Astrocyte (in vitro differentiated cells and primary cell): ENCODE measurements around the gene BTRC. TPM values are rescaled to one million over a fixed set of nuclear protein-coding genes. Genes with fewer than 3 reads are reported as not detected.

Experiments
- DNase-seq: peaks from one replicate; pipeline ENCODE4 v3.0.0-alpha.2; 2010; ENCODE audit warnings: low read depth
- FAIRE-seq: peaks from 2 replicates; lab custom pipeline; 2011; peaks lifted over from hg19 to GRCh38; lab: Jason Lieb, UNC
- H2AFZ ChIP-seq: 2 replicates; pipeline ENCODE4 v1.6.0; 2012; ENCODE audit warnings: low read depth, low read length, inconsistent platforms
- H3K27ac ChIP-seq: 2 replicates; pipeline ENCODE4 v1.5.1; 2011; ENCODE audit warnings: low read depth, low read length, inconsistent platforms
- H3K27me3 ChIP-seq: 2 replicates; pipeline ENCODE4 v1.6.0; 2011; ENCODE audit warnings: low read length, inconsistent platforms; ENCODE audit not compliant: insufficient read depth
- H3K36me3 ChIP-seq: 2 replicates; pipeline ENCODE4 v1.5.1; 2011; ENCODE audit warnings: low read length, inconsistent platforms; ENCODE audit not compliant: insufficient read depth
- H3K4me1 ChIP-seq: 2 replicates; pipeline ENCODE4 v1.5.1; 2011; ENCODE audit warnings: low read length, inconsistent platforms; ENCODE audit not compliant: insufficient read depth
- H3K4me2 ChIP-seq: 2 replicates; pipeline ENCODE4 v1.6.0; 2012; ENCODE audit warnings: low read length, inconsistent platforms
- H3K4me3 ChIP-seq: 2 replicates; pipeline ENCODE4 v1.5.1; 2011; ENCODE audit warnings: low read depth, mild to moderate bottlenecking, low read length, inconsistent platforms; ENCODE audit not compliant: insufficient read depth
- H3K79me2 ChIP-seq: 2 replicates; pipeline ENCODE4 v1.6.0; 2012; ENCODE audit warnings: mild to moderate bottlenecking, low read length, inconsistent platforms; ENCODE audit not compliant: insufficient read depth
- H3K9ac ChIP-seq: 2 replicates; pipeline ENCODE4 v1.6.0; 2012; ENCODE audit warnings: mild to moderate bottlenecking, low read length, inconsistent platforms
- H3K9me3 ChIP-seq: 2 replicates; pipeline ENCODE4 v1.5.1; 2012; ENCODE audit warnings: low read depth, mild to moderate bottlenecking, low read length, inconsistent platforms; ENCODE audit not compliant: insufficient read depth
- H4K20me1 ChIP-seq: 2 replicates; pipeline ENCODE4 v1.6.0; 2012; ENCODE audit warnings: low read length, inconsistent platforms; ENCODE audit not compliant: insufficient read depth
- H3K27ac Mint-ChIP-seq: one replicate; pipeline ENCODE4 v1.8.0; 2021; ENCODE audit warnings: mild to moderate bottlenecking, mixed read lengths; ENCODE audit not compliant: unreplicated experiment
- H3K27me3 Mint-ChIP-seq: one replicate; pipeline ENCODE4 v1.8.0; 2021; ENCODE audit warnings: low read depth, mixed read lengths; ENCODE audit not compliant: unreplicated experiment
- H3K36me3 Mint-ChIP-seq: one replicate; pipeline ENCODE4 v1.8.0; 2021; ENCODE audit warnings: low read depth, mixed read lengths; ENCODE audit not compliant: unreplicated experiment
- H3K4me1 Mint-ChIP-seq: one replicate; pipeline ENCODE4 v1.8.0; 2021; ENCODE audit warnings: low read depth, mixed read lengths; ENCODE audit not compliant: unreplicated experiment
- H3K4me3 Mint-ChIP-seq: one replicate; pipeline ENCODE4 v1.8.0; 2021; ENCODE audit warnings: mild to moderate bottlenecking, moderate library complexity, mixed read lengths; ENCODE audit not compliant: unreplicated experiment
- H3K9me3 Mint-ChIP-seq: one replicate; pipeline ENCODE4 v1.8.0; 2021; ENCODE audit warnings: mild to moderate bottlenecking, mixed read lengths; ENCODE audit not compliant: unreplicated experiment
- EZH2 ChIP-seq: IDR thresholded peaks from 2 replicates; pipeline ENCODE4 v1.6.1; 2012; ENCODE audit warnings: mild to moderate bottlenecking, low read length, inconsistent platforms; ENCODE audit not compliant: insufficient read depth
- total RNA-seq: library from RNA; stranded (reverse); gene quantifications from 2 replicates; pipeline ENCODE4 v1.2.1, GENCODE V29; 2021
- TF ChIP-seq, protein P1 (sequence below): IDR thresholded peaks from 2 replicates; pipeline ENCODE4 v1.5.1; 2011; ENCODE audit warnings: low read depth, mild to moderate bottlenecking, inconsistent platforms, low read length, moderate library complexity; ENCODE audit not compliant: insufficient read depth

Gene BTRC
- total RNA-seq, 1 donor from 2014 or later = 33.3 TPM

DNA sequence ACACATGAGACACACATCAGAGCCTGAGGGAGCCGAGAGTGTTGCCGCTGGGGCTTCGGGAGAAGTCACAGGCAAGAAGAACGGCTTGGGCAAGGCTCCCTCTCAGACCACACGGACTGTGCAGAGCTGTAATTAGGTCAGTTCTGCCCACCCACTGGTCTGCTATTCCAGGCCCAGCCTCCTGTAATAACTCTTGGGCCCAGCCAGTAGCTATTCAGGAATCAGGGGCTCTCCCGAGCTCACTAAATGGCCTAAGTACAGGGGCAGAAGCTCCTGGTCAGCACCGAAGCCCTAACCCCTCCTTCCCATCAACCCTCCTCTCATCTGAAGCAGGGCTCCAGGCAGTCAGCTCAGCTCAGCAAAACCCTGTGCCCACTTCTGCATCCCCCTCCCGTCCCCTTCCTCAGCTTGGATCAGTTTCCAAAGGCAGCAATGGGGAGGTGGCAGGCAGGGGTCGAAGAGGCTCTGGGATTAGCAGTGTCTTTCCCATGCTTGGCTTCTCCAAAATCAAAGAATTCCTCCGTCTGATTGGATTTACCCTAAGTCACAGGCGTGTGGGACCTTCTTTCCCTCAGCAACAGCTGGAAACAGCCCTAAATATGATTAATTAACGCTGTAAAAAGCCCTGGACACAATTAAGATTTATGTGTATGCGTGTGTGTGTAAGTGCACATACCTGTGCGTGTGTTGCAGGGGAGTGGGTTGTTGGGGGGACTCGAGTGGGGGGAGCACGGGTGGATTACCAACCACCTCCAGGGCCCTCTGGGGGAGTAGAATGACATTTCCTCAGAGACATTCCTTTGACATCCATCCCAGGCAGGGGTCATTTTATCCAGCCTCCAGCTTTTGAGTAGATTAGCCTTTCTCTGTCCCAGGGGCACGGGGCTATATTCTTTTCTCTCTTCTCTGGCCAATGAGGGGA lies 48.4 kb upstream of the BTRC start:
- H3K4me3 Mint-ChIP-seq = no peak overlapping the region
- DNase-seq = no peak
- H3K36me3 ChIP-seq = no peaks in the 10 kb centered on the region
- no peak for TF ChIP-seq EZH2
- TF ChIP-seq, protein P1, sequence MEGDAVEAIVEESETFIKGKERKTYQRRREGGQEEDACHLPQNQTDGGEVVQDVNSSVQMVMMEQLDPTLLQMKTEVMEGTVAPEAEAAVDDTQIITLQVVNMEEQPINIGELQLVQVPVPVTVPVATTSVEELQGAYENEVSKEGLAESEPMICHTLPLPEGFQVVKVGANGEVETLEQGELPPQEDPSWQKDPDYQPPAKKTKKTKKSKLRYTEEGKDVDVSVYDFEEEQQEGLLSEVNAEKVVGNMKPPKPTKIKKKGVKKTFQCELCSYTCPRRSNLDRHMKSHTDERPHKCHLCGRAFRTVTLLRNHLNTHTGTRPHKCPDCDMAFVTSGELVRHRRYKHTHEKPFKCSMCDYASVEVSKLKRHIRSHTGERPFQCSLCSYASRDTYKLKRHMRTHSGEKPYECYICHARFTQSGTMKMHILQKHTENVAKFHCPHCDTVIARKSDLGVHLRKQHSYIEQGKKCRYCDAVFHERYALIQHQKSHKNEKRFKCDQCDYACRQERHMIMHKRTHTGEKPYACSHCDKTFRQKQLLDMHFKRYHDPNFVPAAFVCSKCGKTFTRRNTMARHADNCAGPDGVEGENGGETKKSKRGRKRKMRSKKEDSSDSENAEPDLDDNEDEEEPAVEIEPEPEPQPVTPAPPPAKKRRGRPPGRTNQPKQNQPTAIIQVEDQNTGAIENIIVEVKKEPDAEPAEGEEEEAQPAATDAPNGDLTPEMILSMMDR = no peak
- no peak overlapping the region for H2AFZ ChIP-seq
- FAIRE-seq = no peak
- no peaks in the 10 kb centered on the region for H3K79me2 ChIP-seq
- H3K9me3 ChIP-seq = no peaks in the 10 kb centered on the region
- no peak overlapping the region for H3K4me2 ChIP-seq
- H3K27ac ChIP-seq = no peak overlapping the region
- no peaks in the 10 kb centered on the region for H3K36me3 Mint-ChIP-seq
- H3K27ac Mint-ChIP-seq = no peak overlapping the region
- no peaks in the 10 kb centered on the region for H4K20me1 ChIP-seq
- H3K4me1 Mint-ChIP-seq = no peaks in the 10 kb centered on the region
- no peak overlapping the region for H3K9ac ChIP-seq
- H3K27me3 ChIP-seq = peaks cover 63% of the 10 kb centered on the region
- peaks cover 55% of the 10 kb centered on the region for H3K27me3 Mint-ChIP-seq
- H3K4me3 ChIP-seq = no peak overlapping the region
- H3K4me1 ChIP-seq = no peaks in the 10 kb centered on the region
- H3K9me3 Mint-ChIP-seq = peaks cover 5% of the 10 kb centered on the region

DNA sequence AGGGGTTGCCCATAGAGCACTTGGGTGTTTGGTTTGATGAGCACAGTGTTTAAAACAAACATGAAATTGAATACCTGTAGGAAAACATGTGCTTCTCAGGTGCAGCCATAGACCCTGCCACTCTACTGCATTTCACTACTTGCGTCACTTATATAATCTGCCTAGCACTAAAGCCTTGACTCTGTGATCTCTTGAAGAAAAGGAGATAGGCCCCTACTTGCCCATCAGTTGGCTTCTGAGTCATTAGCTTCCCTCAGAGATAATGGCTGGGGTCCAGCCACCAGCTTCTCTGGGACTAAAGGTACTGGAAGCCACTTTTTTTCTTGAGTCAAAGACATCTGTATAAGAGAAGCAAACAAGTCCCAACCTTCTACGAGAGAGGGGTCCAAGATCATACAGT lies 45.9 kb upstream of the BTRC start:
- Mint-ChIP-seq H3K4me3 (no peak overlapping the region), H3K27me3 (peaks cover 53% of the 10 kb centered on the region), H3K36me3 (no peaks in the 10 kb centered on the region), H3K9me3 (peaks cover 3% of the 10 kb centered on the region), H3K27ac (no peak overlapping the region), H3K4me1 (no peaks in the 10 kb centered on the region)
- H2AFZ ChIP-seq = no peak overlapping the region
- H3K4me1 ChIP-seq = no peaks in the 10 kb centered on the region
- TF ChIP-seq EZH2 = no peak
- TF ChIP-seq, protein P1 = no peak
- H4K20me1 ChIP-seq = no peaks in the 10 kb centered on the region
- FAIRE-seq = no peak
- H3K27me3 ChIP-seq = peaks cover 67% of the 10 kb centered on the region
- H3K4me3 ChIP-seq = no peak overlapping the region
- H3K9ac ChIP-seq = no peak overlapping the region
- H3K27ac ChIP-seq = no peak overlapping the region
- H3K9me3 ChIP-seq = no peaks in the 10 kb centered on the region
- DNase-seq = no peak
- no peaks in the 10 kb centered on the region for H3K79me2 ChIP-seq
- no peak overlapping the region for H3K4me2 ChIP-seq
- no peaks in the 10 kb centered on the region for H3K36me3 ChIP-seq
